B cell (primary cell): ENCODE results near the gene ZNF814. TPM values are rescaled to one million over a fixed set of nuclear protein-coding genes. Genes with fewer than 3 reads are reported as not detected.
A peak's percentile ranks its signal among the peaks of the same experiment; 100 is the strongest.
"Not testable (repeated sequence)": the region's sequence is repeated elsewhere in the genome, so short reads cannot be mapped to it uniquely, and the experiment has no call there.

Experiments
- ATAC-seq: fragments of 200-7000 bp; cut with Tn5 transposase; one replicate; pipeline ENCODE4 v1.10.0; 2021; ENCODE audit warnings: low read depth, mild to moderate bottlenecking, moderate number of reproducible peaks, moderate library complexity
- CTCF ChIA-PET: fragments of 350-600 bp; sonication (Branson Sonifier 250); formaldehyde crosslinking; loops from one replicate; lab custom pipeline; 2021; ENCODE audit warnings: antibody characterized with exemption, inconsistent platforms; lab: Charles Lee
- POLR2A ChIA-PET: fragments of 350-600 bp; sonication (Branson Sonifier 250); formaldehyde crosslinking; loops from one replicate; lab custom pipeline; 2021; ENCODE audit warnings: antibody characterized with exemption; lab: Charles Lee
- DNase-seq: peaks from one replicate; pipeline ENCODE4 v3.0.0; 2013
- H2AFZ ChIP-seq: 2 replicates; pipeline ENCODE4 v1.6.1; 2012; ENCODE audit warnings: mild to moderate bottlenecking, low read depth, low read length; ENCODE audit not compliant: insufficient read depth, poor library complexity, severe bottlenecking
- H3K27ac ChIP-seq, 2 donors: 1 replicate in 1 of 2; 2 replicates in 1 of 2; pipeline ENCODE4 v1.5.1; 2012 to 2013; ENCODE audit warnings: low read length in 2 of 2, mild to moderate bottlenecking in 2 of 2, moderate library complexity in 1 of 2
- H3K27me3 ChIP-seq, 4 experiments: fragments of 200-600 bp in 1 of 4; sonication (generic) in 1 of 4; replicated peaks in 1 of 4; 1 replicate in 2 of 4; 2 replicates in 2 of 4; pipeline versions ENCODE4 v1.6.1 to v1.7.0; 2013 to 2016; ENCODE audit warnings: low read length in 3 of 4, mild to moderate bottlenecking in 2 of 4, mixed read lengths in 1 of 4, moderate library complexity in 1 of 4; ENCODE audit not compliant: insufficient read depth in 4 of 4, control insufficient read depth in 3 of 4; ENCODE audit errors: control extremely low read depth in 1 of 4
- H3K36me3 ChIP-seq, 2 experiments: replicated peaks in 1 of 2; 1 replicate in 1 of 2; 2 replicates in 1 of 2; pipeline versions ENCODE4 v1.6.1 to v1.7.1; 2013; ENCODE audit warnings: low read length in 1 of 2; ENCODE audit not compliant: insufficient read depth in 2 of 2, control insufficient read depth in 1 of 2; ENCODE audit errors: control extremely low read depth in 1 of 2, extremely low read depth in 1 of 2
- H3K4me1 ChIP-seq, 2 donors: fragments of 200-600 bp in 1 of 2; sonication (generic) in 1 of 2; 1 replicate in 1 of 2; 2 replicates in 1 of 2; pipeline versions ENCODE4 v1.5.1 to v1.6.1; 2013 to 2017; ENCODE audit warnings: low read length in 2 of 2; ENCODE audit not compliant: control insufficient read depth in 2 of 2, insufficient read depth in 2 of 2
- H3K4me2 ChIP-seq: replicated peaks from 2 replicates; pipeline ENCODE3; 2012; ENCODE audit warnings: mild to moderate bottlenecking, low read depth, low read length; ENCODE audit not compliant: poor library complexity, severe bottlenecking
- H3K4me3 ChIP-seq, 5 experiments: fragments of 200-600 bp in 1 of 5; sonication (generic) in 1 of 5; 1 replicate in 3 of 5; 2 replicates in 2 of 5; pipeline versions ENCODE4 v1.5.1 to v1.7.0; 2011 to 2016; ENCODE audit warnings: low read length in 4 of 5, mild to moderate bottlenecking in 4 of 5, low read depth in 2 of 5, control low read depth in 1 of 5, moderate library complexity in 1 of 5; ENCODE audit not compliant: insufficient read depth in 1 of 5; ENCODE audit errors: control extremely low read depth in 1 of 5, extremely low read depth in 1 of 5
- H3K79me2 ChIP-seq: fragments of 200-600 bp; sonication (generic); one replicate; pipeline ENCODE4 v1.6.0; 2016; ENCODE audit warnings: low read length; ENCODE audit not compliant: control insufficient read depth, insufficient read depth
- H3K9ac ChIP-seq: fragments of 200-600 bp; sonication (generic); 2 replicates; pipeline ENCODE4 v1.6.1; 2017; ENCODE audit warnings: mild to moderate bottlenecking, low read length, moderate library complexity
- H3K9me3 ChIP-seq, 3 donors: one replicate each; pipeline versions ENCODE4 v1.6.1 to v1.7.1; 2013; ENCODE audit warnings: low read length in 2 of 3; ENCODE audit not compliant: control insufficient read depth in 2 of 3, insufficient read depth in 1 of 3; ENCODE audit errors: control extremely low read depth in 1 of 3
- H4K20me1 ChIP-seq: 2 replicates; pipeline ENCODE4 v1.6.0; 2012; ENCODE audit warnings: mild to moderate bottlenecking, low read length; ENCODE audit not compliant: insufficient read depth, control insufficient read depth, poor library complexity, severe bottlenecking
- H3K27ac Mint-ChIP-seq: one replicate; pipeline ENCODE4 v1.8.0; 2021; ENCODE audit warnings: mixed read lengths
- H3K27me3 Mint-ChIP-seq: one replicate; pipeline ENCODE4 v1.8.0; 2021; ENCODE audit warnings: mixed read lengths
- H3K4me1 Mint-ChIP-seq: one replicate; pipeline ENCODE4 v1.8.0; 2021; ENCODE audit warnings: mixed read lengths
- H3K4me3 Mint-ChIP-seq: one replicate; pipeline ENCODE4 v1.8.0; 2021; ENCODE audit warnings: mixed read lengths
- H3K9me3 Mint-ChIP-seq: one replicate; pipeline ENCODE4 v1.8.0; 2022; ENCODE audit warnings: mixed read lengths; ENCODE audit not compliant: insufficient read depth
- EZH2 ChIP-seq: IDR thresholded peaks from 2 replicates; pipeline ENCODE4 v1.6.1; 2012; ENCODE audit warnings: borderline replicate concordance, low read depth, mild to moderate bottlenecking, moderate library complexity, low read length; ENCODE audit not compliant: insufficient read depth, poor library complexity, severe bottlenecking
- WGBS: methylation state at CpG from one replicate; pipeline ENCODE4 v1.1.5; 2013; ENCODE audit warnings: missing lambda C conversion rate; ENCODE audit not compliant: insufficient coverage; 5-methylcytosine and 5-hydroxymethylcytosine counted together
- intact Hi-C: fragments of 100-400 bp; cut with micrococcal nuclease; formaldehyde crosslinking; loops from one replicate; pipeline ENCODE4 v1.10.0; 2022
- polyA plus RNA-seq: library from polyadenylated mRNA; depleted of rRNA; stranded (reverse); fragments of >200 nt; gene quantifications from 2 replicates; pipeline ENCODE4 v1.2.3, GENCODE V29; 2012
- total RNA-seq, 2 donors: library from RNA; stranded (reverse); fragments of 120-200 nt in 1 of 2; gene quantifications; 1 replicate in 1 of 2; 2 replicates in 1 of 2; pipeline versions ENCODE4 v1.2.3 to v1.2.4, GENCODE V29; 2013 to 2022
- TF ChIP-seq, protein P1 (sequence below): fragments of 200-600 bp; IDR thresholded peaks from one replicate; pipeline ENCODE4 v1.8.0; 2022; ENCODE audit warnings: antibody characterized with exemption, mild to moderate bottlenecking

Gene ZNF814
- total and polyA plus RNA-seq, 2 donors (not counting 1 experiment from before 2014, with no cell fraction given), result 28.9 to 83.9 TPM

DNA sequence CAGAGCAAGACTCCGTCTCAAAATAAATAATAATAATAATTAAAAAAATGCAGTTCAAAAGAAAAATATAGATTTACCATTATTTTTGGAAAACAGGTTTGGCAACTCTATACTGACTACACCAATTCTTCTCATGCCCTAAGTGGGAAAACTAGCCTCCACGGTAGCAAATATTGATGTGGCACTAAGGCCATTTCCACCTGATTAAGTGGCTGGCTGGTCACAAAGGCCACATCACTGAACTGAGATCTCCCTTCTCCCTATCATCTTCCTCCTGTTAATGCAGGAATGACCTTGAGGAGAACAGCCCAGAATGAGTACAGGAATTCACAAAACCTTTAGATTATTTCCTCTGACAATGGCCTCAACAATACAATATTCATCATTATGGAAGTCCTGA, 18.6 kb downstream of the ZNF814 start:
- ChIA-PET CTCF (no interaction called here), POLR2A (no interaction called here)
- Histone ChIP-seq H3K27me3 (no peaks in the 10 kb centered on the region), H3K9me3 (peaks cover 13 to 58% (median 32%) of the 10 kb centered on the region in 3 donors), H3K4me2 (no peak overlapping the region), H2AFZ (no peak overlapping the region), H3K4me1 (no peaks in the 10 kb centered on the region), H4K20me1 (no peaks in the 10 kb centered on the region), H3K9ac (no peak overlapping the region), H3K79me2 (peaks cover 18% of the 10 kb centered on the region), H3K27ac (no peak overlapping the region), H3K36me3 (peaks cover 13 to 41% of the 10 kb centered on the region in 2 experiments), H3K4me3 (no peak overlapping the region)
- peak overlapping the region; percentile 50 for H3K27ac Mint-ChIP-seq
- peaks cover 10% of the 10 kb centered on the region for H3K9me3 Mint-ChIP-seq
- no peaks in the 10 kb centered on the region for H3K27me3 Mint-ChIP-seq
- H3K4me1 Mint-ChIP-seq, result peaks cover 2% of the 10 kb centered on the region
- intact Hi-C loops, result no loop called here
- 100% methylated on average over 1 of the region's 2 CpGs for WGBS
- H3K4me3 Mint-ChIP-seq, result no peak overlapping the region
- DNase-seq (no peak), ATAC-seq (no peak)
- TF ChIP-seq, protein P1, sequence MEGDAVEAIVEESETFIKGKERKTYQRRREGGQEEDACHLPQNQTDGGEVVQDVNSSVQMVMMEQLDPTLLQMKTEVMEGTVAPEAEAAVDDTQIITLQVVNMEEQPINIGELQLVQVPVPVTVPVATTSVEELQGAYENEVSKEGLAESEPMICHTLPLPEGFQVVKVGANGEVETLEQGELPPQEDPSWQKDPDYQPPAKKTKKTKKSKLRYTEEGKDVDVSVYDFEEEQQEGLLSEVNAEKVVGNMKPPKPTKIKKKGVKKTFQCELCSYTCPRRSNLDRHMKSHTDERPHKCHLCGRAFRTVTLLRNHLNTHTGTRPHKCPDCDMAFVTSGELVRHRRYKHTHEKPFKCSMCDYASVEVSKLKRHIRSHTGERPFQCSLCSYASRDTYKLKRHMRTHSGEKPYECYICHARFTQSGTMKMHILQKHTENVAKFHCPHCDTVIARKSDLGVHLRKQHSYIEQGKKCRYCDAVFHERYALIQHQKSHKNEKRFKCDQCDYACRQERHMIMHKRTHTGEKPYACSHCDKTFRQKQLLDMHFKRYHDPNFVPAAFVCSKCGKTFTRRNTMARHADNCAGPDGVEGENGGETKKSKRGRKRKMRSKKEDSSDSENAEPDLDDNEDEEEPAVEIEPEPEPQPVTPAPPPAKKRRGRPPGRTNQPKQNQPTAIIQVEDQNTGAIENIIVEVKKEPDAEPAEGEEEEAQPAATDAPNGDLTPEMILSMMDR, result no peak
- no peak for TF ChIP-seq EZH2

DNA sequence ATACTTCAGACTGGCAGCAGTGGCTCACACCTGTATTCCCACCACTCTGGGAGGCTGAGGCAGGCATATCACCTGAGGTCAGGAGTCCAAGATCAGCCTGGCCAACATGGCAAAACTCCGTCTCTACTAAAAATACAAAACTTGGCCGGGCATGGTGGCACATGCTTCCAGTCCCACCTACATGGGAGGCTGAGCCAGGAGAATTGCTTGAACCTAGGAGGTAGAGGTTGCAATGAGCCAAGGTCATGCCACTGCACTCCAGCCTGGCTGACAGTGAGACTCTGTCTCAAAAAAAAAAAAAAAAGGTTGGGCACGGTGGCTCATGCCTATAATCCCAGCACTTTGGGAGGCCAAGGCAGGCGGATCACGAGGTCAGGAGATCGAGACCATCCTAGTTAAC, 19.2 kb downstream of the ZNF814 start:
- H3K27ac Mint-ChIP-seq, CTCF ChIA-PET: not testable (repeated sequence)

More for the DNA sequence above, 19.2 kb downstream of the ZNF814 start:
- H3K27me3 ChIP-seq, H3K4me1 Mint-ChIP-seq, intact Hi-C loops, H3K4me2 ChIP-seq, H3K4me3 ChIP-seq, DNase-seq, H3K9me3 Mint-ChIP-seq, H2AFZ ChIP-seq, H3K27ac ChIP-seq, H3K9ac ChIP-seq, H4K20me1 ChIP-seq, POLR2A ChIA-PET, H3K4me1 ChIP-seq, H3K4me3 Mint-ChIP-seq, H3K27me3 Mint-ChIP-seq, ATAC-seq: not testable (repeated sequence)
- Histone ChIP-seq H3K79me2 (peaks cover 18% of the 10 kb centered on the region), H3K9me3 (peaks cover 13 to 57% (median 32%) of the 10 kb centered on the region in 3 donors), H3K36me3 (peaks cover 13 to 44% of the 10 kb centered on the region in 2 experiments)
- 100% methylated on average over 2 of the region's 6 CpGs for WGBS
